ENCODE data around the gene MPP7.

MPP7 gene

DNA sequence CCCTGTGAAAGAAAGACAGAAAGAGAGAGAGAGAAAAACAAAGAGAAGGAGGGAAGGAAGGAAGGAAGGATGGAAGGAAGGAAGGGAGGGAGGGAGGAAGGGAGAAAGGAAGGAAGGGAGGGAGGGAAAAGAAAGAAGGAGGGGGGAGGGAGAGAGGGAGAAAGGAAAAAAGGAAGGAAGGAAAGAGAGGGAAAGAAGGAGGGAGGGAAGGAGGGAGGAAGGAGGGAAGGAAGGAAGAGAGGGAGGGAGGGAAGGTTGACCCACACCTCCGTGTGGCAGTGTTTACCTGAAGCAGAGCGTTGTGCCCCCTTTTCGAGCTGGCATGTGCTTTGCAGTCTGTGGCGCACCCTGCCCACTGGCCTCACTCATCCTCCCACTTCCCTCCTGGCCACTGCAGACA, 12.3 kb upstream of the MPP7 start:
- no peaks in the 10 kb centered on the region for H4K20me1 ChIP-seq (ENCODE audit: insufficient read depth, low read length, poor library complexity, severe bottlenecking)
- no peak overlapping the region for H2AFZ ChIP-seq (ENCODE audit: low read length)
- H3K9me3 ChIP-seq (ENCODE audit: insufficient read depth, low read depth, low read length), result no peaks in the 10 kb centered on the region
- TF ChIP-seq, protein P1, sequence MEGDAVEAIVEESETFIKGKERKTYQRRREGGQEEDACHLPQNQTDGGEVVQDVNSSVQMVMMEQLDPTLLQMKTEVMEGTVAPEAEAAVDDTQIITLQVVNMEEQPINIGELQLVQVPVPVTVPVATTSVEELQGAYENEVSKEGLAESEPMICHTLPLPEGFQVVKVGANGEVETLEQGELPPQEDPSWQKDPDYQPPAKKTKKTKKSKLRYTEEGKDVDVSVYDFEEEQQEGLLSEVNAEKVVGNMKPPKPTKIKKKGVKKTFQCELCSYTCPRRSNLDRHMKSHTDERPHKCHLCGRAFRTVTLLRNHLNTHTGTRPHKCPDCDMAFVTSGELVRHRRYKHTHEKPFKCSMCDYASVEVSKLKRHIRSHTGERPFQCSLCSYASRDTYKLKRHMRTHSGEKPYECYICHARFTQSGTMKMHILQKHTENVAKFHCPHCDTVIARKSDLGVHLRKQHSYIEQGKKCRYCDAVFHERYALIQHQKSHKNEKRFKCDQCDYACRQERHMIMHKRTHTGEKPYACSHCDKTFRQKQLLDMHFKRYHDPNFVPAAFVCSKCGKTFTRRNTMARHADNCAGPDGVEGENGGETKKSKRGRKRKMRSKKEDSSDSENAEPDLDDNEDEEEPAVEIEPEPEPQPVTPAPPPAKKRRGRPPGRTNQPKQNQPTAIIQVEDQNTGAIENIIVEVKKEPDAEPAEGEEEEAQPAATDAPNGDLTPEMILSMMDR (conservative IDR thresholded peaks at IDR 0.05; ENCODE audit: low read length), result no peak
- no peak for TF ChIP-seq EZH2phosphoT487 (IDR thresholded peaks at IDR 0.05; ENCODE audit: borderline replicate concordance)
- H3K4me1 ChIP-seq (ENCODE audit: insufficient read depth, low read length, poor library complexity, severe bottlenecking), result no peaks in the 10 kb centered on the region
- H3K27me3 ChIP-seq (ENCODE audit: insufficient read depth, low read length, poor library complexity, severe bottlenecking), result no peaks in the 10 kb centered on the region
- no peaks in the 10 kb centered on the region for H3K36me3 ChIP-seq (ENCODE audit: insufficient read depth, low read length)
- H3K79me2 ChIP-seq (ENCODE audit: insufficient read depth, low read length), result no peaks in the 10 kb centered on the region
- no peaks in the 10 kb centered on the region for H3K9me2 ChIP-seq (replicated peaks; ENCODE audit: low read depth, low read length)
- H3K4me2 ChIP-seq (ENCODE audit: low read depth, low read length, poor library complexity, severe bottlenecking), result no peak overlapping the region
- no peak overlapping the region for H3K9ac ChIP-seq (ENCODE audit: low read depth, low read length, poor library complexity, severe bottlenecking)
- H3K4me3 ChIP-seq (ENCODE audit: low read length, poor library complexity, severe bottlenecking), result no peak overlapping the region
- no peaks in the 10 kb centered on the region for H3F3A ChIP-seq (ENCODE audit: low read depth)

DNA sequence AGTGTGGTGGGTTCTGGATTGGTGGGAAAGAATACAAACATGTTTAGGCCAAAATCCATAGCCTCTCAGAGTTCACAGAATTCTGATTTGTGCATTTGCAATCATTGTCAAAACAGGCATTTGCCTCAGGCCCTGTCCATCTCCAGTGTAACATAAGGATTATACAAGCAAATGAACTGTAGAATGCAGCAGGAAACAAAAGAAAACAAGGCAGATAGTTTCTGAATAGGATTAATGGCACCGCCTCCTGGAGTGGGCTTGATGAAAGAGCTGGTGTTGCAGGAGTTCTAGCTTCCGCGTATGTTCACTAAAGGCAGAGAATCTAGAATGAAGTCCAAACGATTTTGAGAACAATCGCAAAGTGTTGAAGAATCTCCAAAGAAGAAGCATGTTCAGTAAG, 11.3 kb upstream of the MPP7 start:
- H3K9me2 ChIP-seq (replicated peaks; ENCODE audit: low read depth, low read length), result no peaks in the 10 kb centered on the region
- H3K9ac ChIP-seq (ENCODE audit: low read depth, low read length, poor library complexity, severe bottlenecking), result no peak overlapping the region
- no peak overlapping the region for H2AFZ ChIP-seq (ENCODE audit: low read length)
- H3K27me3 ChIP-seq (ENCODE audit: insufficient read depth, low read length, poor library complexity, severe bottlenecking), result no peaks in the 10 kb centered on the region
- TF ChIP-seq, protein P1 (conservative IDR thresholded peaks at IDR 0.05; ENCODE audit: low read length), result no peak
- TF ChIP-seq EZH2phosphoT487 (IDR thresholded peaks at IDR 0.05; ENCODE audit: borderline replicate concordance), result no peak
- H3K79me2 ChIP-seq (ENCODE audit: insufficient read depth, low read length), result no peaks in the 10 kb centered on the region
- H3K36me3 ChIP-seq (ENCODE audit: insufficient read depth, low read length), result no peaks in the 10 kb centered on the region
- H3K4me1 ChIP-seq (ENCODE audit: insufficient read depth, low read length, poor library complexity, severe bottlenecking), result no peaks in the 10 kb centered on the region
- H3K9me3 ChIP-seq (ENCODE audit: insufficient read depth, low read depth, low read length), result no peaks in the 10 kb centered on the region
- no peaks in the 10 kb centered on the region for H3F3A ChIP-seq (ENCODE audit: low read depth)
- no peaks in the 10 kb centered on the region for H4K20me1 ChIP-seq (ENCODE audit: insufficient read depth, low read length, poor library complexity, severe bottlenecking)
- no peak overlapping the region for H3K4me3 ChIP-seq (ENCODE audit: low read length, poor library complexity, severe bottlenecking)
- H3K4me2 ChIP-seq (ENCODE audit: low read depth, low read length, poor library complexity, severe bottlenecking), result no peak overlapping the region

DNA sequence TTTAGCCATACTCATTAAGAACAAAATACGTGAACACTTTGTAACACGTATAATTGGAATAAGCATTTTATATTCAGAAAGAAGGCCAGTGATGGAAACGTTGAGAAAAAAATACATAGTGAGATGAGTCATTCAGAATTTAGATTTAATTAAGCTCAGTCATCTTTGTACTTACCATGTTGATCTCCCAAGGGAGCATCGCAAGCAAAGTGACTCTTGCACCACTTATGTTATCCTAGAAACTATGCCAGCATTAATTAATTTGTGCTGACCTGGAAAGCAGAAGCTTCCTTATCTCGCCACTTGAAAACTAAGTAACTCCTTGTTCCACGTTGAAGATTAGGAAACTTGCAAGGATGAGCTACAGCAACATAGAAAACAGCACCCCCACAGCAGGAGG, 9.7 kb upstream of the MPP7 start:
- Histone ChIP-seq H3K4me3 (ENCODE audit: low read length, poor library complexity, severe bottlenecking) (no peak overlapping the region), H3K27me3 (ENCODE audit: insufficient read depth, low read length, poor library complexity, severe bottlenecking) (no peaks in the 10 kb centered on the region), H3K9me2 (replicated peaks; ENCODE audit: low read depth, low read length) (no peaks in the 10 kb centered on the region), H4K20me1 (ENCODE audit: insufficient read depth, low read length, poor library complexity, severe bottlenecking) (no peaks in the 10 kb centered on the region), H3K79me2 (ENCODE audit: insufficient read depth, low read length) (no peaks in the 10 kb centered on the region), H3K9me3 (ENCODE audit: insufficient read depth, low read depth, low read length) (no peaks in the 10 kb centered on the region), H3K36me3 (ENCODE audit: insufficient read depth, low read length) (no peaks in the 10 kb centered on the region), H2AFZ (ENCODE audit: low read length) (no peak overlapping the region), H3F3A (ENCODE audit: low read depth) (no peaks in the 10 kb centered on the region), H3K9ac (ENCODE audit: low read depth, low read length, poor library complexity, severe bottlenecking) (no peak overlapping the region), H3K4me2 (ENCODE audit: low read depth, low read length, poor library complexity, severe bottlenecking) (no peak overlapping the region), H3K4me1 (ENCODE audit: insufficient read depth, low read length, poor library complexity, severe bottlenecking) (no peaks in the 10 kb centered on the region)
- TF ChIP-seq, protein P1 (conservative IDR thresholded peaks at IDR 0.05; ENCODE audit: low read length), result no peak
- TF ChIP-seq EZH2phosphoT487 (IDR thresholded peaks at IDR 0.05; ENCODE audit: borderline replicate concordance), result no peak
